T-helper 1 cell treated with Interleukin-12 subunit alpha and Interleukin-12 subunit beta and Interleukin-4 antibody, amounts not matched to agents 30 ng/mL and 1 ng/mL, for 36 hours (primary cell): ENCODE data around the gene DPPA5. TPM values are rescaled to one million over a fixed set of nuclear protein-coding genes. Genes with fewer than 3 reads are reported as not detected.
"Not testable (repeated sequence)": the region's sequence is repeated elsewhere in the genome, so short reads cannot be mapped to it uniquely, and the experiment has no call there.

Source experiments
- intact Hi-C: fragments of 100-400 bp; cut with micrococcal nuclease; formaldehyde crosslinking; loops from one replicate; pipeline ENCODE4 v1.15.1; 2024
- total RNA-seq: library from RNA; stranded (reverse); gene quantifications from 2 replicates; pipeline ENCODE4 v1.2.3, GENCODE V29; 2022

Gene DPPA5
- total RNA-seq, 1 donor from 2014 or later = not detected

DNA sequence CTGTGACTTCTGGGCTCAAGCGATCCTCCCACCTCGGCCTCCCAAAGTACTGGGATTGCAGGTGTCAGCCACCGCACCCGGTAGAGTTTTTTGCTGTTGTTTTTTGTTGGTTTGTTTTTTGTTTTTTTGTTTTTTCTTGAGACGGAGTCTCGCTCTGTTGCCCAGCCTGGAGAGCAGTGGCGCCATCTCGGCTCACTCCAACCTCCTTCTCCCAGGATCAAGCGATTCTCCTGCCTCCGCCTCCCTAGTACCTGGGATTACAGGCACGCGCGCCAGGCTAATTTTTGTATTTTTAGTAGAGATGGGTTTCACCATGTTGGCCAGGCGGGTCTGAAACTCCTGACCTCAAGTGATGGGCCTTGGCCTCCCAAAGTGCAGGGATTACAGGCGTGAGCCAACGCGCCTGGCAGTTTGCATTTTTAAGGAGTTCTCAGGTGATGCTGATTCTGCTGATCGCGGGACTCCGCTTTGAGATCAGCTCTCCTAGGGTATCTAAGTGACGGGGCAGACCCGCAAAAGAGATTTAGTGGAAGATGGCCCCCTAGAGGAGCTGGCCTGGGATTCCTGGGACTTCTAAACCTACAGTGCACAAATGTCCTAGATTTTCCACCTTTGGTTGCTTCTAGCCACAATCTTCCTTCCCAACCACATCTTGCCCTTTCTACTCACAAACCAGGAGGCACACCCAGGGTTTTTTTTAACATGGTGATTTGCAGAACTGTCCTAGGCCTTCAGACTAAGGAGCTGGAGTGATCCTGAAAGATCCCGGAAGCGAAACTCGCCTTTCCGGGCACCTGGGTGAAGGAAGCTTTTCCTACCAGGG is 45.2 kb downstream of the DPPA5 start:
- intact Hi-C loops = loop anchor here (2.0 kb wide), 1 partner anchor 80 kb away; no protein-coding TSS in a partner anchor

DNA sequence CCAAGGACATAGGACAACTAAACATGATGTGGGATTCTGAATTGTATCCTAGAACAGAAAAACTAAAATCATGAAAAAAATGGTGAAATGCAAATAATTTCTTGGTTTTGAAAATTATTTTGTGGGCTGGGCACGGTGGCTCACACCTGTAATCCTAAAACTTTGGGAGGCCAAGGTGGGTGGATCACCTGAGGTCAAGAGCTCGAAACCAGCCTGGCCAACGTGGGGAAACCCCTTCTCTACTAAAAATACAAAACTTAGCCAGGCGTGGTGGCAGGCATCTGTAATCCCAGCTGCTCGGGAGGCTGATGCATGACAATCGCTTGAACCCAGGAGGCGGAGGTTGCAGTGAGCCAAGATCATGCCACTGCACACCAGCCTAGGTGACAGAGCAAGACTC is 50.3 kb downstream of the DPPA5 start:
- intact Hi-C loops = not testable (repeated sequence)

Other genes with a start within 250 kb of the DPPA5 start
- not detected in 2 replicates for gene KHDC1L, start 128.8 kb downstream of the DPPA5 start, total RNA-seq
- 2.6 and 2.9 TPM in 2 replicates for gene KHDC1, start 91.1 kb downstream of the DPPA5 start, total RNA-seq
- not detected in 2 replicates for gene KHDC3L, start 8.4 kb upstream of the DPPA5 start, total RNA-seq
- gene OOEP, start 15.6 kb upstream of the DPPA5 start, total RNA-seq = 1.0 TPM in 2 replicates
- gene DDX43, start 40.6 kb upstream of the DPPA5 start, total RNA-seq = 1.3 and 1.5 TPM in 2 replicates
- 52.5 and 56.2 TPM in 2 replicates for gene CGAS, start 98.0 kb upstream of the DPPA5 start, total RNA-seq
- 43.7 and 44.6 TPM in 2 replicates for gene MTO1, start 107.5 kb upstream of the DPPA5 start, total RNA-seq
- gene EEF1A1, start 166.8 kb upstream of the DPPA5 start, total RNA-seq = 7,103 and 7,206 TPM in 2 replicates